GM12873 (cell line): ENCODE results near the gene SUPT6H.

Source experiments
- CTCF ChIP-seq: IDR thresholded peaks from 2 replicates; pipeline ENCODE4 v1.5.1; 2012; ENCODE audit warnings: low read depth, mild to moderate bottlenecking, moderate library complexity, low read length, control low read depth; ENCODE audit not compliant: insufficient read depth; ENCODE audit errors: missing control alignments

The SUPT6H gene

GRCh38 chr17:28661635-28662526, at the start of gene SUPT6H, which contains the start of gene SDF2:
Gene SUPT6H, plus strand, starts transcription at chr17:28662205. Its CDS starts 11,197 bp downstream, at chr17:28673402.
Gene SDF2, minus strand, starts transcription at chr17:28661906. Its CDS starts 30 bp downstream, at chr17:28661876.
- TF ChIP-seq CTCF = peak; percentile 34

- TF ChIP-seq CTCF = no peak
Observed at GRCh38 chr17:28612531-28612930, 49.5 kb upstream of the SUPT6H start.

GRCh38 chr17:28612936-28613872, 48.8 kb upstream of the SUPT6H start:
- peak; percentile 74 for TF ChIP-seq CTCF

GRCh38 chr17:28613931-28614381, 48.0 kb upstream of the SUPT6H start, which contains the start of gene RSKR:
Gene RSKR, minus strand, starts transcription at chr17:28614185. Its CDS starts 24 bp downstream, at chr17:28614161.
- no peak for TF ChIP-seq CTCF

- no peak for TF ChIP-seq CTCF
Observed at GRCh38 chr17:28615260-28615940, 46.6 kb upstream of the SUPT6H start.

GRCh38 chr17:28616281-28616680, 45.7 kb upstream of the SUPT6H start:
- TF ChIP-seq CTCF = no peak
